ENCODE measurements around the gene ALOX15B.

DNA sequence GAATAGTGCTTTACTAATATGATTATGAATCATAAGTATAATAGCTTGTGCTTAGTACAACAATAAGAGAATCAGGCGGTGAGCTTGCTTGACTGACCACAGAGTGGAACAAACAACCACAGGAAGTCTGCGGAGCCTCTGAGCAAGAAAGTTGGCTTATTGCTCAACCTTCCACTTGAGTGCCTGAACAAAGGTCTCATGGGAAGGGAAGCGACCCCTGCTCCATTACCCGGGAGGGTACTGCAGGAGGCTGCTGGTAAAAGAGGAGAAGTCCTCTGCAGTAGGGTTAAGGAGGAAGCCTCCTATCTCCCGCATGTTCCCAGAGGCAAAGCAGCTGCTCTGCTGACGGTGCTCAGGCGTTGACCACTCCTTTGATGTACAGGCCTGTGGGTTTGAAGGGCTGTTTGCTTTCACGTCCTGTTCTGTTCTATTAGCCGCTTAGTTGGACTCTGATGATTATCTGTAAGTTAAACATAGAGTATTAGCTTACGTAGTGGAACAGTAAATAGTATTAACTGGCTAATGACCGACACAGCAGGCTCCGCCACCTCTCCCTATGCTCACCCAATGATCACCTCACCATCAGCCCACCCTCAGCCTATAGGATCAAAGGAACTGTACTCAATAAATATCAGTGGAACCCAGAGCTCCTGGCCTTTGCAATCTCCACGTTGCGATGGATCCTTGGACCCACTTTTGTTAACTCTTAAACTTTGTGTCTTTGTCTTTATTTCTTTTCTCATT is 17.5 kb downstream of the ALOX15B start:
- TF ChIP-seq, protein P1, sequence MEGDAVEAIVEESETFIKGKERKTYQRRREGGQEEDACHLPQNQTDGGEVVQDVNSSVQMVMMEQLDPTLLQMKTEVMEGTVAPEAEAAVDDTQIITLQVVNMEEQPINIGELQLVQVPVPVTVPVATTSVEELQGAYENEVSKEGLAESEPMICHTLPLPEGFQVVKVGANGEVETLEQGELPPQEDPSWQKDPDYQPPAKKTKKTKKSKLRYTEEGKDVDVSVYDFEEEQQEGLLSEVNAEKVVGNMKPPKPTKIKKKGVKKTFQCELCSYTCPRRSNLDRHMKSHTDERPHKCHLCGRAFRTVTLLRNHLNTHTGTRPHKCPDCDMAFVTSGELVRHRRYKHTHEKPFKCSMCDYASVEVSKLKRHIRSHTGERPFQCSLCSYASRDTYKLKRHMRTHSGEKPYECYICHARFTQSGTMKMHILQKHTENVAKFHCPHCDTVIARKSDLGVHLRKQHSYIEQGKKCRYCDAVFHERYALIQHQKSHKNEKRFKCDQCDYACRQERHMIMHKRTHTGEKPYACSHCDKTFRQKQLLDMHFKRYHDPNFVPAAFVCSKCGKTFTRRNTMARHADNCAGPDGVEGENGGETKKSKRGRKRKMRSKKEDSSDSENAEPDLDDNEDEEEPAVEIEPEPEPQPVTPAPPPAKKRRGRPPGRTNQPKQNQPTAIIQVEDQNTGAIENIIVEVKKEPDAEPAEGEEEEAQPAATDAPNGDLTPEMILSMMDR (IDR thresholded peaks at IDR 0.05 in 4 of 5, conservative IDR thresholded peaks at IDR 0.05 in 1 of 5): no peak
- TF ChIP-seq POLR2A (IDR thresholded peaks at IDR 0.05): no peak

Data from gastrocnemius medialis (tissue), 4 donors.